ENCODE results near the gene STEAP1B.

STEAP1B gene

DNA sequence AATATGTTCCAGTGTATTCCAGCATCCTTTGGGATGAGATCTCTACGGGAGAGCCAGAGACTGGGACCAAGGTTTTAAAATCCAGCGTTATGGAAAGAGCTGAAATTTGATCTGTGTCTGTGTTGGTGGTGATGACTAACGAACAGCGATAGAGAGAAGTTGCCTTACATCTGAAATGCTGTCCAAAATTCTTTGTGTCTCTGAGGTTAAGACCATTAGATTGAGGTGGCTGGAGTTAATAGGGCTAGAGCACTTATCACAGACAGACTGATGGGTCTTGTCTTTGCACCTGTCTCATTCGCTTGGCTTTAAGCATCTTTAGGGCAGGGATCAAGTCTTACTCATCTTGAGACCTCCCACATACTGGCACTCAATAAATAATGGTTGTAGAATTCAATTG is 102.0 kb downstream of the STEAP1B start:
- no peak for DNase-seq

- no peak for DNase-seq
Measured at GRCh38 chr7:22395222-22395621, 104.8 kb downstream of the STEAP1B start.

GRCh38 chr7:22394739-22395138 is 105.2 kb downstream of the STEAP1B start:
- no peak for DNase-seq

DNA sequence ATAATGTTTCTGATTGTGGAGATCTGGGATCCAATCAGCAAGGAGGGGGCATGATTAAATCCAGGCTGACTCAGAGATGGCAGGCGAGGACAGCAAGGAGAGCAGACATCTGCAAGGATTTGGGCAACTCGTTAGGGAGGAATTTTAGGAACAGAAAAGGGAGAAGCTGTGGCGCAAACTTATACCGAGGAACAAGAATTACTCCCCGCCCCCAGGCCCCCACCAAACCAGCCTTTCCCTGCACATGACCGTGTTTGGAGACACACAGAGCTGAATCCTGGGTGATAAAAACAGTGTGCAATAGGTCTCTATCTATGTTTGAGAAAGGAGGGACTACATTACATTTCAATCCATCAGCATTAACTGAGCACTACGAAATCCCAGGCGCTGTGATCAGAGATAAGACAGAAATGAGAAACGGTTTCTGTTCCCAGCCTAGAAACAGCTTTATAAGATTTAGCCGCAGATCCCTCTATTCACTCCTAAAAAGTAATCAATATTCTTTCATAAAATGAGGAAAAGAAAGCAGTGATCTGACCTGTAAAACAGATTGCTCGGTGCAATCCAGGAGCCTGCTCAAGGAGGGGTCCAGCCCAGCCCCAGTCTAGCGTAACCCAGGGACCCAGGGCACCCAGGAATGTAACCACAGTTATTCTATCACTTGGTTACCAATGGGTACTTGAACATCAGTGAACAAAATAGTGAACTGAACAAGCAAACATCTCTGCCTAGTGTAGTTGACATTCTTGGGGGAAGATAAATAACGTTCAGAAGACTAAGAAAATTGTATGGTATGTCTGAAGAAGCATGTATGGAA is 105.9 kb downstream of the STEAP1B start:
- DNase-seq = no peak

GRCh38 chr7:22390516-22390915 is 109.5 kb downstream of the STEAP1B start:
- no peak for DNase-seq

- DNase-seq = no peak
Measured at GRCh38 chr7:22389892-22390291, 110.1 kb downstream of the STEAP1B start.

- no peak for DNase-seq
Measured at GRCh38 chr7:22387583-22387982, 112.4 kb downstream of the STEAP1B start.

DNA sequence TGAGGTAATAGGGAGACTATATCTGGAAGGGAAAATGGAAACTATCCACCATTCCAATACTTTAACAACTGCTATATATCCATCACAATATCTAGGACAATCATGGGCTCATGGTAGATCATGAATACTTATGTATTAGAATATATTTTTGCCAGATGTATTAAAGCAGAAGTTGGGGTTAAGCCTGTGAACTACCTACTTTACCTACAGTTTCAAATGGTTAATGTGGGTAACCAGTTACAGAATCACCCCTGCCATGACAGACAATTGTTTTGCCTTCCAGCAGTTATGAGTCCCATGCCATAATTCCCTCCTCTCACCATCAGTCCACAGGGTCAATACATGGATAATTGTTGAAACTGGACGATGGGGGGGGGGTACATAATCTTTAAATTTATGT is 113.1 kb downstream of the STEAP1B start:
- no peak for DNase-seq

DNA sequence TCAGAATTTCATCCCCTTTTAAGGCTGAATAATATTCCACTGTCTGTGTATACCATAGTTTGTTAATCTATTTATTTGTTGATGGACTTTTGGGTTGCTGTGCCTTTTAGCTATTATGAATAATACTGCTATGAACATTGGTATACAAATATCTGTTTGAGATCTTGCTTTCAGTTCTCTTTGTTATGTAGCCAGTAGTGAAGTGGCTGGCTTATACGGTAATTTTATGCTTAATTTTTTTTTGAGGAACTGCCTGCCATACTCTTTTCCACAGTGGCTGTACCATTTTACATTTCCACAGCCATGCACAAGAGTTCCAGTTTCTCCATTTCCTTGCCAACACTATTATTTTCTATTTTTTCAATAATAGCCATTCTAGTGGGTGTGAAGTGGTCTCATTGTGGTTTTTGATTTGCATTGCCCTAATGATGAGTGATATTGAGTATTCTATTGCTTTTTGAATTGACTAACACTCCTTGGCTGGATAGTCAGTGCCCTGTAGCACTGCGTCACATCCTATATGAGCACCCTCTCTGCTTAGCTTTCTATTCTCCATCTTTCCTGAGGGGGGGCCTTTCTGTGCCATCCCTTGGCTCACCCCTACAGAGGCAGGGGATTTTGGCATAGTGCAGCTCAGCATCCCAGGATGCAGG is 113.7 kb downstream of the STEAP1B start:
- no peak for DNase-seq

GRCh38 chr7:22385326-22385725 is 114.7 kb downstream of the STEAP1B start:
- no peak for DNase-seq

DNA sequence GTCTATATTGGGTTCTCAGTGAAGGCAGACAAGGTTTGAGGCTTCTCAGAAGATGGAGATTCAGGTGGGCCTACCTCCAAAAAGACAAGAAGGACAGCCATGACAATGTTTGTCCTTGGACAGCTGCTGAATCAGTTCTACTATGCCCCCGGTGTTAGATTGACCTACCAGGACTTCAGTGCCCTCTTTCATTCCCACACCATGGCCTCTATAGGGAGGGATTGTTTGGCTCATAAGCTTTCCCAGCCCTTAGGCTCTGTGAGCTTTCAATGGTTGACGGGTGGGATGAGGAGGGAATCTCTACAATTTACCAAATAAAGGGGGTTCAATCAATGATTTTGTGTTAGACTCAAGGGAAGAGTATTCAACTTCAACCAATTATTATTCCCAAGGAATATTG is 119.7 kb downstream of the STEAP1B start:
- no peak for DNase-seq

GRCh38 chr7:22378199-22378980 is 121.6 kb downstream of the STEAP1B start:
- DNase-seq = no peak

DNA sequence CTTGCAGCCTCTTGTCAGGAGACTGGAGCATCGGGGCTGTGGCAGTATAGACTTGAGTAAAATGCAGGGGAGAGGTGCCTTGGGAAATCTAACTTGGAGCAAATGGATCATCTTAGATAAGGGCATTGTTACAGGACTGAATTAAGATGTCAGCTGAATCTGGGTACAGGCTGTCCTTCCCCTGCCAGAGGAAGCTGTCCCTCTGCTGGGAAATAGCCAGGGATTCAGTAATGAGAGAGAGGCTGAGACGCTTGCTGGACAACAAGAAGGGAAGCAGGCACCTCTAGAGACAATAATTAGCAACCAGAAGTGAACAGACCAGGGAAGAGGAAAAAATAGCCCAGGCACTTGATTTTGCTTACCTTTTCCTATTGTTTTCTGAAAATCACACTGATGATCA is 122.3 kb downstream of the STEAP1B start:
- no peak for DNase-seq

GRCh38 chr7:22375359-22376048 is 124.5 kb downstream of the STEAP1B start:
- no peak for DNase-seq

- DNase-seq = no peak
Measured at GRCh38 chr7:22373911-22374310, 126.1 kb downstream of the STEAP1B start.

- DNase-seq = no peak
Measured at GRCh38 chr7:22373388-22373787, 126.6 kb downstream of the STEAP1B start.

DNA sequence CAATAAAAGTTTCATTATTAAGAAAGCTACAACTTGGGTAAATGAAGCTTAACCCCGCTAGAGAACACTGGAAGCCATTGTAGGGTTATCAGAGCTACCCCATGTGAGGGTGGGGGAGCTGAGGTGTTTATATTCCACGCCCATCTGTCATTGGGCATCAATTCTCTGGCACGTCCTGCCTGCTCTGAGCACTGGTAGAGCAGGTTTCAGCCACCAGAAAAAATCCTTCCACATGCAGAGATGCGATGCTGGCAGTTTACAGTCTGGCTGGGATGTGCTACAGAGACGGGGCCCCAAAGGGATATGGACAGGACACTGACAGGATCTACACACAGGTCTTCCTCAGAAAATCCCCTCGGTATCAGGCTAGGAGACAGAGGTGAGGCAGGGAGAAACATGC is 127.1 kb downstream of the STEAP1B start:
- DNase-seq = no peak

DNA sequence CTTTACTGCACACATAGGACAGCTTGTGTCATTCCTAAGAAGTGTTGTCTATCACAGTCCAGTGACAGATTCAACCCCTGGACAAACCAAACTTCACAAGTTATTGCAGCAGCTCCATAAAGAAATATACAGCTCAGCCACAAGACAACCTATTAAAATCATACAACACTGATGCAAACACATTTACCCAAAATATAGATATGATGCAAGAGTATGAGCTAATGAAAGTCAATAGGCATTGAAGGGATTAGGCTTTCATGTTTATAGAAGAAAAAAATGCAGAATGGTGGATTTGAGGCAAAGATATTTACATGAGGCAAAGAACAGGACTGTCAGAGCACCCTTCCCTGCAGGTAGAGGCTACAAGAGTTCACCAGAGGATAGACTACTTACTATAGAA is 128.1 kb downstream of the STEAP1B start:
- DNase-seq = no peak

Measured in RPMI8226 (cell line).